Heart left ventricle (tissue), 16 donors: ENCODE measurements around the gene POLG. TPM values are rescaled to one million over a fixed set of nuclear protein-coding genes. Genes with fewer than 3 reads are reported as not detected.

Experiments
- ATAC-seq, 4 donors: fragments of 200-7000 bp; cut with Tn5 transposase; one replicate each; pipeline ENCODE4 v1.9.1; 2020 to 2022; ENCODE audit warnings: moderate library complexity in 4 of 4, mild to moderate bottlenecking in 3 of 4, moderate number of reproducible peaks in 1 of 4
- DNase-seq, 5 donors: peaks; one replicate each; pipeline ENCODE4 v3.0.0-alpha.2; 2020
- H3K27ac ChIP-seq, 12 donors: fragments of 200-600 bp; sonication (generic) in 4 of 12; one replicate each; pipeline versions ENCODE4 v1.5.0 to v1.8.0; 2016 to 2022; ENCODE audit warnings: mild to moderate bottlenecking in 2 of 12
- H3K27me3 ChIP-seq, 9 donors: fragments of 200-600 bp; sonication (generic) in 2 of 9; one replicate each; pipeline versions ENCODE4 v1.5.1 to v1.8.0; 2016 to 2022; ENCODE audit warnings: mild to moderate bottlenecking in 3 of 9
- H3K36me3 ChIP-seq, 9 donors: fragments of 200-600 bp; sonication (generic) in 2 of 9; one replicate each; pipeline versions ENCODE4 v1.5.0 to v1.8.0; 2018 to 2022; ENCODE audit warnings: mild to moderate bottlenecking in 2 of 9
- H3K4me1 ChIP-seq, 12 donors: fragments of 200-600 bp; sonication (generic) in 4 of 12; one replicate each; pipeline versions ENCODE4 v1.5.0 to v1.8.0; 2016 to 2022; ENCODE audit warnings: mild to moderate bottlenecking in 3 of 12
- H3K4me3 ChIP-seq, 12 donors: fragments of 200-600 bp; sonication (generic) in 4 of 12; one replicate each; pipeline versions ENCODE4 v1.5.0 to v1.8.0; 2017 to 2022; ENCODE audit warnings: mild to moderate bottlenecking in 9 of 12, moderate library complexity in 4 of 12
- H3K9me3 ChIP-seq, 12 donors: fragments of 200-600 bp; sonication (generic) in 4 of 12; one replicate each; pipeline versions ENCODE4 v1.5.0 to v1.8.0; 2016 to 2022; ENCODE audit warnings: mild to moderate bottlenecking in 1 of 12
- CTCF ChIP-seq, 12 donors: fragments of 200-600 bp; sonication (generic) in 4 of 12; IDR thresholded peaks; one replicate each; pipeline versions ENCODE4 v1.5.0 to v1.8.0; 2018 to 2022; ENCODE audit warnings: antibody characterized with exemption in 12 of 12, mild to moderate bottlenecking in 5 of 12
- POLR2A ChIP-seq, 2 donors: fragments of 450-650 bp; IDR thresholded peaks; one replicate each; pipeline ENCODE4 v1.6.1; 2017; ENCODE audit warnings: antibody characterized with exemption in 2 of 2, mild to moderate bottlenecking in 2 of 2, moderate library complexity in 2 of 2
- WGBS, 4 donors: extraction: QIAGEN DNeasy Blood & Tissue Kit in 2 of 4; methylation state at CpG; one replicate each; pipeline versions ENCODE4 v1.1.5 to v1.1.7; 2013 to 2018; 5-methylcytosine and 5-hydroxymethylcytosine counted together
- intact Hi-C, 10 donors: fragments of 100-400 bp; cut with DNase I; formaldehyde crosslinking; loops; one replicate each; pipeline versions ENCODE4 v1.11.1 to v1.14.2; 2022
- polyA plus RNA-seq, 2 donors: library from polyadenylated mRNA; stranded (reverse); fragments of 200-250 nt; gene quantifications; one replicate each; pipeline ENCODE4 v1.2.3, GENCODE V29; 2013
- total RNA-seq, 9 donors: library from RNA; depleted of rRNA in 2 of 9; stranded (reverse); fragments of >200 nt in 2 of 9; fragmentation: NEBNext Ultra II Directional in 3 of 9; extraction: Animal tissue kit (Norgen Biotek cat#: 25700) in 3 of 9; gene quantifications; one replicate each; pipeline versions ENCODE4 v1.1.0 to v1.2.4, GENCODE V29; 2016 to 2023
- donor health status: ischemic (EF 13 %, LVEDD 7.1; RV severe dilation, severe dysfunction).
- donor health status: healthy with polysubstance abuse.
- donor health status: DM: no; HTN: yes; CAD: no.
- donor health status: DM: no; HTN: no; CAD: no.
- donor health status: ischemic (EF 25% LVEDD 6.9; RV normal size, moderate dysfunction).
- donor health status: ischemic (EF 25% LVEDD 5.7; RV mildly dilated, moderate dysfunction).
- donor health status: healthy.
- donor health status: DM: yes; HTN: yes; CAD: no.
- donor health status: ischemic (EF 35%, LVEDD 5.7; RV mildly dilated, moderate dysfunction).
- donor health status: nonischemic (EF 11% LVEDD 7.7; RV severe dilation, severe dysfunction).
- donor health status: DM: yes; HTN: yes; CAD: no.
- donor health status: PGD.
- donor health status: ischemic (EF 29% LVEDD 5.4; RV normal size, mild dysfunction).
- donor health status: nonischemic (EF 23%, LVEDD 6.1; RV moderate dilation, normal function).

Gene POLG
- total and polyA plus RNA-seq, 11 donors: 32.1 to 79.8 (median 38.4) TPM

GRCh38 chr15:89372069-89372935 is 37.7 kb upstream of the POLG start:
- Histone ChIP-seq H3K27me3 (peaks cover 58 to 100% (median 97%) of the 10 kb centered on the region in 9 donors), H3K4me1 (peaks cover 0 to 25% (median 8%) of the 10 kb centered on the region in 12 donors), H3K27ac (no peak overlapping the region), H3K4me3 (no peak overlapping the region), H3K36me3 (no peaks in the 10 kb centered on the region), H3K9me3 (no peaks in the 10 kb centered on the region)
- TF ChIP-seq POLR2A (IDR thresholded peaks at IDR 0.05): no peak
- TF ChIP-seq CTCF (IDR thresholded peaks at IDR 0.05): no peak
- ATAC-seq: no peak
- no peak for DNase-seq
- intact Hi-C loops: no loop called here
- 11 to 16% (median 13%) methylated on average over 12 to 15 of the region's 15 CpGs for WGBS, 4 donors

GRCh38 chr15:89371228-89372044 is 36.8 kb upstream of the POLG start:
- peaks cover 64 to 100% (median 98%) of the 10 kb centered on the region in 9 donors for H3K27me3 ChIP-seq
- H3K4me3 ChIP-seq: peak overlapping the region in 10 of 12 donors; percentile 7 to 44 (median 35)
- 1% methylated on average over 34 to 87 of the region's 87 CpGs for WGBS, 4 donors
- no peak overlapping the region for H3K27ac ChIP-seq
- DNase-seq (no peak), ATAC-seq (peak in 3 of 4 donors; percentile 48 to 60 (median 50))
- intact Hi-C loops: no loop called here
- TF ChIP-seq POLR2A (IDR thresholded peaks at IDR 0.05) (no peak), CTCF (IDR thresholded peaks at IDR 0.05) (no peak)
- H3K4me1 ChIP-seq: peaks cover 0 to 29% (median 9%) of the 10 kb centered on the region in 12 donors
- H3K9me3 ChIP-seq: no peaks in the 10 kb centered on the region
- no peaks in the 10 kb centered on the region for H3K36me3 ChIP-seq

GRCh38 chr15:89370978-89371227 is 36.3 kb upstream of the POLG start:
- ATAC-seq (no peak), DNase-seq (no peak)
- Histone ChIP-seq H3K4me3 (peak overlapping the region in 9 of 12 donors; percentile 7 to 44 (median 36)), H3K4me1 (peaks cover 0 to 29% (median 9%) of the 10 kb centered on the region in 12 donors), H3K27ac (no peak overlapping the region), H3K36me3 (no peaks in the 10 kb centered on the region), H3K27me3 (peaks cover 67 to 100% (median 98%) of the 10 kb centered on the region in 9 donors), H3K9me3 (no peaks in the 10 kb centered on the region)
- intact Hi-C loops: no loop called here
- 1 to 3% (median 3%) methylated on average over 11 of the region's 11 CpGs for WGBS, 4 donors
- TF ChIP-seq CTCF (IDR thresholded peaks at IDR 0.05) (no peak), POLR2A (IDR thresholded peaks at IDR 0.05) (no peak)
